Measurements from ENCODE around the gene HMX3.

The HMX3 gene

DNA sequence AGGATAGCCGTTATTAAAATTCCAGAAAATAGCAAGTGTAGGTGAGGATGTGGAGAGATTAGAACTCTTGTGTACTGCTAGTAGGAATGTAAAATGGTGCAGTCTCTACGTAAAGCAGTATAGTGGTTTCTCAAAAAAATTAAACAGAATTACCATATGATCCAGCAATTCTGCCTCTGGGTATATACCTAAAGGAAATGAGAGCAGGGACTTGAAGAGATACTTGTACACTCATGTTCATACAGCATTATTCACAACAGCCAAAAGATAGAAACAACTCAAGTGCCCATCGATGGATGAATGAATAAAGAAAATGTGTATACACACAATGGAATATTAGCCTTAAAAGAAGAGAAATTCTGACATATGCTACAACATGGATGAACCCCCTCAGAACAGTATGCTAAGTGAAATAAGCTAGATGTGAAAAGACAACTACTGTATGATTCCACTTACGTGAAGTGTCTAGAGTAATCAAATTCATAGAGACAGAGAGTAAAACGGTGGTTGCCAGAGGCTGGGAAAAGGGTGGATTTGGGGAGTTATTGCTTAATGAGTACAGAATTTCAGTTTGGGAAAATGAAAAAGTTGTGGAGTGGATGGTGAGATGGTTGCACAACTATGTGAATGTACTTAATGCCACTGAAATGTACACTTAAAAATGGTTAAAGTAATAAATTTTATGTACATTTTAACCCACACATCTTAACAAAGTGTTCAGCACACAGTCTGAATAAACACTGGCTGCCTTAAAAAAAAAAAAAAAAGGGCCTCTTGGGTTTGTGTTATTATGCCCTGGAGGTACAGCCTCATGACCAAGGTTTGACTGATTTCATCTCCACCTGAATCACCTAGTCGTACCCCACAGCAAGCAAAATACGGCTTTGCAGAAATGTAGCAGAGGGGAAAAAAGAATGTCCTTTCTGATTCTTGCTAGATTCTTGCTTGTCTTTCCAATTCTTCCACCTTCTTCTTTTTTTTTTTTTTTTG lies 44.6 kb downstream of the HMX3 start:
- Histone ChIP-seq H3K27me3 (ENCODE audit: insufficient read depth, poor library complexity, severe bottlenecking) (no peaks in the 10 kb centered on the region), H3K4me1 (ENCODE audit: insufficient read depth, poor library complexity, severe bottlenecking) (no peaks in the 10 kb centered on the region), H3K9me3 (ENCODE audit: severe bottlenecking) (peaks cover 4% of the 10 kb centered on the region), H3K36me3 (ENCODE audit: low read depth) (peaks cover 14% of the 10 kb centered on the region; the same call in 1 of the 2 replicates), H3K4me3 (ENCODE audit: severe bottlenecking) (no peak overlapping the region), H3K27ac (ENCODE audit: poor library complexity, severe bottlenecking) (no peak overlapping the region)
- DNase-seq (ENCODE audit: low spot score) (no peak), ATAC-seq (ENCODE audit: low read depth) (no peak; the same call in 2 of the 3 replicates)
- TF ChIP-seq, protein P1, sequence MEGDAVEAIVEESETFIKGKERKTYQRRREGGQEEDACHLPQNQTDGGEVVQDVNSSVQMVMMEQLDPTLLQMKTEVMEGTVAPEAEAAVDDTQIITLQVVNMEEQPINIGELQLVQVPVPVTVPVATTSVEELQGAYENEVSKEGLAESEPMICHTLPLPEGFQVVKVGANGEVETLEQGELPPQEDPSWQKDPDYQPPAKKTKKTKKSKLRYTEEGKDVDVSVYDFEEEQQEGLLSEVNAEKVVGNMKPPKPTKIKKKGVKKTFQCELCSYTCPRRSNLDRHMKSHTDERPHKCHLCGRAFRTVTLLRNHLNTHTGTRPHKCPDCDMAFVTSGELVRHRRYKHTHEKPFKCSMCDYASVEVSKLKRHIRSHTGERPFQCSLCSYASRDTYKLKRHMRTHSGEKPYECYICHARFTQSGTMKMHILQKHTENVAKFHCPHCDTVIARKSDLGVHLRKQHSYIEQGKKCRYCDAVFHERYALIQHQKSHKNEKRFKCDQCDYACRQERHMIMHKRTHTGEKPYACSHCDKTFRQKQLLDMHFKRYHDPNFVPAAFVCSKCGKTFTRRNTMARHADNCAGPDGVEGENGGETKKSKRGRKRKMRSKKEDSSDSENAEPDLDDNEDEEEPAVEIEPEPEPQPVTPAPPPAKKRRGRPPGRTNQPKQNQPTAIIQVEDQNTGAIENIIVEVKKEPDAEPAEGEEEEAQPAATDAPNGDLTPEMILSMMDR (IDR thresholded peaks at IDR 0.05; ENCODE audit: poor library complexity, severe bottlenecking) = no peak

DNA sequence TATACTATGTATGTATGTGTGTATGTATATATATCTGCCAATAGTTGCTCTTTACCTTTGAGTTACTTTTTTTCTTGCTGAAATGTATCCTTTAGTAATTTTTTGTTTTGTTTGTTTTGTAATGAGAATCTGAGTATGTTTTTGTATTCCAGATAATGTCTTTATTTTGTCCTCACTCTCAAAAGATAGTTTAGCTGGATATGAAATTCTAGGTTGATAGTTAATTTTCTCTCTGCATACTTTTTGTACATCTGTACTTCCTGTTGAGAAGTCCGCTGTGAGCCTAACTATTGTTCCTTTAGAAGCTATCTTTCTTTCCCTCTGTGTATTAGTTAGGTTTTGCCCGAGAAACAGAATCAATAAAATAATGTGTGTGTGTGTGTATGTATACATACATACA lies 48.0 kb downstream of the HMX3 start:
- Histone ChIP-seq H3K9me3 (ENCODE audit: severe bottlenecking) (peaks cover 4% of the 10 kb centered on the region), H3K27ac (ENCODE audit: poor library complexity, severe bottlenecking) (no peak overlapping the region), H3K4me1 (ENCODE audit: insufficient read depth, poor library complexity, severe bottlenecking) (no peaks in the 10 kb centered on the region), H3K27me3 (ENCODE audit: insufficient read depth, poor library complexity, severe bottlenecking) (no peaks in the 10 kb centered on the region), H3K36me3 (ENCODE audit: low read depth) (0 out of 2 replicates have a peak, but pooled peaks cover 7% of the 10 kb centered on the region), H3K4me3 (ENCODE audit: severe bottlenecking) (no peak overlapping the region)
- DNase-seq (ENCODE audit: low spot score) = no peak
- ATAC-seq (ENCODE audit: low read depth) = no peak
- TF ChIP-seq, protein P1 (IDR thresholded peaks at IDR 0.05; ENCODE audit: poor library complexity, severe bottlenecking) = no peak

DNA sequence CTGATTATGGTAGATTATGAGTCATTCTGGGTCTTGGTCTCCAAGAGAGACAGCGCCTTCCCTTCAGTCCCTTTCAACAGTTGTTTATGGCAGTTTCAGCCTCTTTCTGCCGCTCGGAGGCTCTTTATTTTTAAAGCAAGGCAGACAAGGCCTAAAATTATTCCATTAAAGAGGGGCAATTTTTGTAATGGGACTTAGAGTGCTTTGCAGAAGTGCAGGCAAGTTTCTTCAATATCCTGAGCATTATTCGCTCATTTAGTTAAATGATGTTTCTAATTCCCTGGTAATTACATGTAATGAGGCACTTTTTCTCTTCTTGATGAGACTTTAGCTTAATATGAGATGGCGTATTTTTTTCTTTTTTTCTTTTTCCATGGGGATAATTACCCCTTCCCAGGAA lies 52.0 kb downstream of the HMX3 start:
- Histone ChIP-seq H3K36me3 (ENCODE audit: low read depth) (0 out of 2 replicates have a peak, but pooled peaks cover 7% of the 10 kb centered on the region), H3K27me3 (ENCODE audit: insufficient read depth, poor library complexity, severe bottlenecking) (no peaks in the 10 kb centered on the region), H3K27ac (ENCODE audit: poor library complexity, severe bottlenecking) (no peak overlapping the region), H3K9me3 (ENCODE audit: severe bottlenecking) (peaks cover 4% of the 10 kb centered on the region), H3K4me1 (ENCODE audit: insufficient read depth, poor library complexity, severe bottlenecking) (no peaks in the 10 kb centered on the region), H3K4me3 (ENCODE audit: severe bottlenecking) (no peak overlapping the region)
- DNase-seq (ENCODE audit: low spot score) (no peak), ATAC-seq (ENCODE audit: low read depth) (no peak)
- TF ChIP-seq, protein P1 (IDR thresholded peaks at IDR 0.05; ENCODE audit: poor library complexity, severe bottlenecking) = no peak

Data from RWPE2 (cell line).